Amniotic stem cell (primary cell): ENCODE data around the gene CRY1.

Experiments used
- DNase-seq: peaks from one replicate; lab custom pipeline; 2025; lab: John Stamatoyannopoulos, UW

The CRY1 gene

DNA sequence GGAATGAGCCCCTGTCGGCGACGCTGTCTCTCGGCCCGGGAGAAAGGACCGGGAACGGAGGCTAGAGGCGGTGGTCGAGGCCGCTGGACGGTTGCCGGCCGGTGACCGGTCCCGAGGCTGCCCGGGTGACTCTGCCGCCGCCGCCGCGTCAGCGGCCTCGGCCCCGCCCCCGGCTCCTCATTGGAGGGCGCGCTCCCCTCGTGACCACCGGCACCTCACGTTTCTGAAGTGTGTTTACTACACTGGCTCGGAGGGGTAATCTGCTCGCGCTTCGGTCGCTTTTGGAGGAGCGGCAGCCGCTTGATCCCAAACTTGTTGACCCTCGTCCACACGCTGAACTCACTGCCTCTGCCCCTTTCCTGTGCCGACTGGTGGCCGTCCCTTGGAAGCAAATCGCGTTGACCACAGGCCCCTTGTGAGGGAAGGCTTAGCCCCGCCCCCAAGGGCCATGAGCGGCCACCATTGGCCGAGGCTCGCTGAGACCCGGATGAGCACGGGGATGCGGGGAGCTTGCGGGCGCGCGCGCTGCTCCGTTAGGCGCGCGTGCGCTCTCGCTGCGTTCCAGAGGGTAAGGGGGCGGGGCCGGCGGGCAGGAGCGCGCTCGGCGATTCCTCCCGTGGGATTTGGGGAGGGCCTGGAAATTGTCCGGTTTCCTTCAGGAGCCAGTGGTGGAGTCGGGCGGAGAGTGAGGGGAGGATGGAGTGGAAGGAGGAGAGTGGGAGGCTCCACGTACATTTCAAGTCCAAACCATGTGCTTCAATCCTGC lies at the start of gene CRY1:
Gene CRY1, minus strand, starts transcription at position 133 of the 766 bp plus-strand sequence. CDS start 588 bp downstream, outside the sequence.
- peak; percentile 92 for DNase-seq

DNA sequence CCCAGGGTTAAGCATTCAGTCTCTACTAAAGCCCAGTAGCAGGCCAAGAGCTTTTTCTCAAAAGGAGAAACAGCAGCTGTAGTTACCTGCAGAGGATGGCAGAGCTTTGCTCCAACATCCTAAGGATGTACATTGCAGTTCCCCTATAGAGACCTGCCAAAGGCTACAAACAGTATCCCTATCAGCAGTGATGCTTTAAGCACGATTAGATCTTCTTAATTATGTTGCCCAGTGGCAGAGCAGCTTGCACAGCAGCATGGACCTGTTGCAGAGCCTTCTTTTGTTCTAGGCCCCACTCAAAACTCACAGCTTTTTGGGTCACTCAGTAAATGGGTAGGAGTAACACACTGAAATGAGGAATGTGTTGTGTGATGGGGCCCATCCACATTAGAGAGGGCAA lies 46.4 kb upstream of the CRY1 start:
- no peak for DNase-seq

DNA sequence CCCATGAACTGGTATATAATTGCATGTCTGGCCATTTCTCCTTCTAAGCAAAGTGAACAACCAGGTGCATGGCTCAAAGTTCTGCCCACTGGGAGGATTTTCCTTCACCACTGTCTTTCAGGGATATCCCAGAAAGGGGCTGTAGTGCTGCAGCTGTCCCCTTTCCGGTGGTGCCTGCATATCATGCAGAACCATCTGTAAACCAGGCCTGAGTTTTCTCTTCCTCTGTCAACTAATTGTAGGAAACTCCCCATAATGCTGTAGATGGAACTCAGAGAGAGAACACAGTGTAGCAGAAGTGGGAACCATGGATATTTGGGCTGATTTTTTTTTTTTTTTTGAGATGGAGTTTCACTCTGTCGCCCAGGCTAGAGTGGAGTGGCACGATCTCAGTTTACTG lies 45.6 kb upstream of the CRY1 start:
- DNase-seq: no peak

DNA sequence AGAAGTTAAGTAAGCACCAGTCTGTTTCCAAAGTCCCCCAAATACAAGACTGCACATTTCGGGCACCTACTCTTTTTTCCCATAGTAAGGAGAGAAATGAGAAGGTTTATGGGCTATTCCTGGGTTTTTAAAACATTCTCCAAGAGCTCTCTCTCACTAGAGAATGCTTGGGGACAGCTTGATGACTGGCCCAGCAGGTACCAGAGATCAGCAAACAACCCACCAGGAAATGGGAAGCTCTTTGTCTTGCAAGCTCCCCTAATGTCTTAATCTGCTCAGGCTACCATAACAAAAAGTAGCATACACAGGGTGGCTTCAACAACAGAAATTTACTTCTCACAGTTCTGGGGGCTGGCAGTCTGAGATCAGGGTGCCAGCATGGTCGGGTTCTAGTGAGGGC lies 41.8 kb upstream of the CRY1 start:
- DNase-seq: no peak

DNA sequence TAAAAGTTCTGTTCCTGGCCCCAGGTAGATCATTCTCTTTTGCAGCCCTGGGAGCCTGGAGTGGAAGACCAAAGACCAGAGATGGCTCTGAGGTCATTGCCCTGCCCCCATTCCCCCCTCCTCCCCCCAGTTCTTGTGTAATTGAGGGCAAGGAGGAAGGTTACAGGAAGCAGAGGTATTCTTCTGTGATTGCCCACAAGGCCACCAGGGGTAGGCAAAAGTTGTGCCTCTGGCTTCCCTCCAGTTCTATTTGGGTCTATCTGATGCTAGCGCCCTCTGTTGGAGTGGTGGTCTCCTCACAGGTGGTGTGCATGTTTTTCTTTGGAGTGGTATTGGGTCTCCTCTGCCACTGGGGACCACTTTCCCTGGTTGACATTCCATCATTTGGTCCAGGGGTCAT lies 41.2 kb upstream of the CRY1 start:
- no peak for DNase-seq

DNA sequence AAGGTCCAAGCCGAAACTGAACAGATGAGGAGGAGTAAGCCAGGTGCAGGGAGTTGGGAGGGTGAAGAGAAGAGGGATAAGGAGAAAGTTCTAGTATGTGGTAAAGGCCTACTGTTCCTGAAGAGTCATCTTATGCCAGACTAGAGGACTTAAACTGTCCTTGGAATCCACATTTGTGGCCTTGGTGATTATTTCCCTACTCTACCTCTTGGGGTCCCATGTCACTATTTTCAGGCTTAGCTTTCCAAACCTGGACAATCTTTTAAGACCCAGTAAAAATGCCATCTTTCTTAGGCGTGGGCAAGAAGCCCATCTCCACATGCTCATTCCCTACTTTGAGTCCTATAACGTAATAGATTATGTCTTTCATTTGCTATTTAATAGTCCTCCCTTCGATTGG lies 40.1 kb upstream of the CRY1 start:
- DNase-seq: no peak

DNA sequence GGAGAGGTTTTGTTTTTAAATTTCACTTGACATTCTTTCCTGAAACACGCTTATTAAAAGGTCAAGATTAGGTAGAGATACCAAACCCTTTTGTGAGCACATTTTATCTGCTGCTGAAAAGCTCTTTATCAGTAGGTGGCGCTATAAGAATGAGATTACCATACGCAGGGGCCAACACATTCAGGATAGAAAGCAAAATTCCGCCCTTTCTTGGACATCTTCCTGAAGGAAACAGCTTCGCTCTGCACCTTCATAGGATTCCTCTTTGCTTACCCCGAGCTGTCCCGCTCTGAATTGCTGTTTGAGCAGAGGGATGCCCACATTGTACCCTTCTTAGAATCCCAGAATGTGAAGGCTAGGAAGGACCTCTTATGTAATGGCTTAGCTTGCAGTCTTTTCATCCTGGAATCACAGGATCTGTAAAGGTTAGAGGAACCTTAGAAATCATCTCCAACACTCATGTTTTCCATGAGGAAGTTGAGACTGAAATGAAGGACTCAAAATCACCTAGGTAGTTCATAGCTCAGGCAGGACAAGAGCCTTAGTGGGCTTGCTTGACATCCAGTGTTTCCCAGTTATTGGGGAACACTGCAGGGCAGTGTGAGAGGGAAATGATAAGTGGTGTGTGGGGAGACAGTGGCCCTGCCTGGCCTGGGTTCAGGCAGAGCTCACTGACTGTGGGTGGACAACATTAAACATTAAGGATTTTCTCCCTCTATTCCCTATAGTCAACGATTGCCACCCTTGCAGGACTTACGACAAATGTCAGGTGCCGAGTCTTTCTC lies 38.7 kb upstream of the CRY1 start:
- peak; percentile 56 for DNase-seq

DNA sequence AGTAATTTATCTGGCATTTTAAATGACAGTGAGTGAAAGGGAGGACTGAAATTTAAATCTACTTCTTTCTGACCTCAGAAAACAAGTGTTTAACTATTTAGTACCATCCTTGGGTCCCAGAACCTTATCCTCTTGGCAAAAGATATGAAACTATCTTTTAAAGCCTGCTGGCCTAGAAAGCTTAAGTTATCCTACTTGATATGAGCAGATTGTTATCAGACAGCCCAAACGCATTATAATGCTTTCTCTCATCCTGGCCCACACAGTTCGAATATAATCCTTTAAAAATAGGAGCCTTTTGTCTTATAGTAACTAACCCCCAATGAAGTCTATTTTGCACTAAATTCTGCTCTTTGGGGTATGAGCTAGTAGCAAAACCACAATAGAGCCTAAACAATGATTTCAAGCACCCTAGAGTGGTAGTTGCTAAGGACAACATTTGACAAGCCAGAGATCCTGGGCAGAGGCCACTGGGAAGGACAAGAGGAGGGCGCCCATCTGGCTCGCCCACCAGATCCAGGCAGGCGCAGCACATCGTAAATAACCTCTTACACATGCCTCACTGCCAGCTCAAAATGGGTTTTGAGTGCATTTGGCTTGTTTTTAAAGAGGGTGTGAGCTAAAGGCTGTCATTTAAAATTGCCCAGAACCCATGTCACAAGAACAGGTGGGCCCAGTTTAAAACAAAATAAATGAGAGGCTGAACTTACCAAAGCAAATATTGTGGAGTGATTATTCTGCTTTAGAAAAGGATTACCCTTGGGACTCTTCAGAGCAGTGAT lies 37.7 kb upstream of the CRY1 start:
- no peak for DNase-seq

DNA sequence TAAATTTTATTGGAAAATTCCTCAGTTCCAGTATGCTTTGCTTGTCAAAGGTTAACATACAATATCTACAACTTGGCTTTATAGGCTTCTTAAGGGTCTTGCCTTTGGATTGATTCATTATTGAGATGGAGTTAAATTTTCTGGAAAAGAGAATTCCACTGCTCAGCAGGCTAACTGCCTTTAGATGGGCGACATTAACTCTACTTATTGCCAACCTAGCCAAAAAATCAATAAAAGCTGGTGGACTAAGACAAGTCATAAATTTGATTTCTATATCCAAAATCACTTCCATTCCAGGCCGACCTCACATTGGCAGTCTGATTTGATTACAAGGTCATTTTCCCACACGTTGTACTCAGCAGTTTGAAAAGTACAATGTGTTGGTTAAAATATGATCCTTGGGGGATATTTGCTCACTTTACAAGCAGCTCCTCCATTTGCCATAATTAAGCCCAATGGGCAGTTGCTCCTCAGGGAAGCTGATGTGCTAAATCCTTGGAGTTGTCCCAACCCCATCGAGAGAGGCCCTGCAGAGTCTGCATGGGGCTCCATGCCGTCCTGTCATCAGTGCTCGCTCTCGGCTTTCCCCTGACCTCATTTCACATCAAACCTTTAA lies 36.1 kb upstream of the CRY1 start:
- DNase-seq: no peak

DNA sequence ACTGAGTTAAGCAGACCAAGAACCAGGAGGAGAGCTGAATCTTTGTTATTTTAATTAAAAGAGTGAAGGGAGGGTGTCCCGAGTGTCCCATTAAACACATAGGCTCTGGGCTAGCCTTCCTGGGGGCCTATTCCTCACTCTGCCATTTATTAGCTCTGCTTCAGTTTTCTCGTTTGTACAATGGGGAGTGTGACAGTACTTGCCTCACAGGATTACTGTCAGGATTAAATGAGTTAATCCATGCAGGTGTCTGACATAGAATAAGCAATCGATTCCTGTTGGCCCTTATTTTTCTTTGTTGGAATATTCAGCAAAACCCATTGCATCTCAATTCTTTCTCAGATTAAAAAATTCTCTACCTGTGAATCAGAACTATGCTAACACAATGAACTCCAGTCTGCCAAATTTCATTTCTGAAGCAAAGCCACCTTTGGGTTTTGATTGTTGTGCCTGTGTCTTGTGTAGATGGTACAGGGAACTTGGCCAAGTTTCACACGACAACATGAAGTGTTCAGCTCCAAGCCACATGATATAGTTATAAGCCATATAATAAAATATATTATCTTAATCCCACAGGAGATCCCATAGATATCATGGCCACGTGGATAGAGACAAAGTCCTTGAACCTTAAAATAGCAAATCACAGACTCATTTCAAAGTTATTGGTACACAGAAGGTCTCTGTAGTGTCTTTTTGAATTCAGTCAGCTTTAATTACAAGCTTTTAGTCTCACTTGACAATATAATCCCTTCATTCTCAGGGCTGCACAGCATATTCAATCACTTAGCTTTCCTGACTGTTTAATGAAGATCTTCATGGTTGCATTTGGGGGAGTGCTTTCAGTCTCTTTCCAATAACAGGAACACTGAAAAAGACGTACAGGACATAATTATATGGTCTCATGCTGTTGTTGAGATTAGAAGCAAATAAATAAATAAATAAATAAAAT lies 34.4 kb upstream of the CRY1 start:
- no peak for DNase-seq

DNA sequence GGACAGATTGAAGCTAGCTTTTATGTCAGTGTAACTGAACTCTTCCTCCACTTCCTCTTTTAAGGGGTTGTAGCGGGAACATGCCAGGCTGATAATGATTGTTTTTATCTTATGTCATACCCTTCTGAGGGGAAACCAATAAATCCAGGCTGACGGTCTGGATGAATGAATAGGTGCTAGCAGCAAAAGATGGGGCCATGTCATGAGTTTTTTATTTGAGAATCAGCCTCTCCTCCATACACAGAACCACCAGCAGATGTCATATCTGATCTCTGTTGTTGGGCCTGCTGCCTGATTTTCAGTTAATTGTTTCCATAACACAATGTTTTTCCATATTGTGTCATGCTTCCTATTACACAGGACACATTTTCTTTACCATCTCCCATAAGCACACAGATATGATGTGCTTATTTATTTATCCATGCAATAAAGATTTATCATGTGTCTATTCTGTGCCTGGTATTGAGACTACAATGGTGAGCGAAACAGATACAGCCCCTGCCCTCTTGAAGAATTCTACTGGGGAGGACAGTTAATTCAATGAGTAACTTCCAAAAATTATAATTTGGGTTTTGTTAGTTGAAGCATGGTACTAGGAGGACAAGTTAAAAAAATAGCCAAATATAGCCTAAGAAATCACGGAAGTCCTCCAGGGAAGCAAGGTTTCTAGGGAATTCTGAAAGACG lies 33.6 kb upstream of the CRY1 start:
- DNase-seq: peak; percentile 58

DNA sequence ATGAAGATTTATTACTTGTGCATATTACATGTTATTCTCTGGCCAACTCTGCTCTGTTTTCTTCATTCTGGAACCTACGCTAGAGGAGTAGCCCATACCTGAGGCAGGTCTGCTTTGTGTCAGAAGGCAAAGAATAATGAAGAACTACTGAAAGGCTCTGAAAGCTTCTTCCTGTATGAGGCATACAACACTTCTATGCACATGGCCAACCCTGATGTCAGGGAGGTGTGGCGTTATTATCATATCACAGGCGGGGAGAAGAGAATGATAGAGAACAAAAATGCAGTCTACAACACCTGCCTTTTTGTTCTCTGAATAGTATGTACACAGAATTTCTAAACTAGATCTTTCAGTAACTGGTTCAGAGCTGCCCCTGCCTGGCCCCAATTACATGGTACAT lies 32.5 kb upstream of the CRY1 start:
- no peak for DNase-seq

DNA sequence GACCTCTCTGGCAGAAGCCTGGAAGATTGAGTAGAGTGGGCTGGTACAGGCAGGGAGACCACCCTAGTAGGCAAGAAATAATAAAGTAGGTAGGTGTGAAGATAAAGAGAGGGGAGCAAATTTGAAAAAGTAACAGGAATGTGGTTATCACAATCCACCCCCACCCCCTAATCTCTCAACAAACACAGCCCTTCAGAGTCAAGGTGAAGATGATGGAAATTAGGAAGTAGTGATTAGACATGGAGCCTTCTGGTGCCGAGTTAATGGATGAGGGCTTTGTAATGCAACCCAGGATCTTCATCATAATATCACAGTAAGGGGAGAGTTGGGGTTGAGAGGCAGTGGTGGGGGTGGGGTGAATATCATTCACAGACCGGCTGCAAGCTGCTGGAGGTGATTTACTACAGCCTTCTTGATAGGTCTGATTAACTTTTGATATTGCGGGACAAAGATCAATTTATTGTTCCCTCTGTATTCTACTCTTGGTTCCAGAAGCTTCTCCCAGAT lies 29.2 kb upstream of the CRY1 start:
- DNase-seq: no peak

DNA sequence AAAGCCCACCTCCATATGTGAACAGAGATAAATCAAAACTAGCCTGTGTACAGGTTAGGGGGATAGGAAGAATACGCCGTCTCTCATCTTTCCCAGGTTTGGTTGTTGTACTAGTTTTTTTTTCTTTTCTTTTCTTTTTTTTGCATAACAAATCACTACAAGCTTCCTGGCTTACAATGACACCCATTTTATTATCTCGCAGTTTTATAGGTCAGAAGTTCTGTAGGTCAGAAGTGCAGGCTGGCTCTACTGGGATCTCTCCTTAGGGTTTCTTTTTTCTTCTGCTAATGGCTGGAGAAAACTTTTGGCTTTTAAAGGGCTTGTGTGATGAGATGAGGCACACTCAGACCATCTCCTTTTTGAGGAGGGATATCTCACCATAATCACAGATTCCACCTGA lies 25.7 kb upstream of the CRY1 start:
- DNase-seq: no peak

DNA sequence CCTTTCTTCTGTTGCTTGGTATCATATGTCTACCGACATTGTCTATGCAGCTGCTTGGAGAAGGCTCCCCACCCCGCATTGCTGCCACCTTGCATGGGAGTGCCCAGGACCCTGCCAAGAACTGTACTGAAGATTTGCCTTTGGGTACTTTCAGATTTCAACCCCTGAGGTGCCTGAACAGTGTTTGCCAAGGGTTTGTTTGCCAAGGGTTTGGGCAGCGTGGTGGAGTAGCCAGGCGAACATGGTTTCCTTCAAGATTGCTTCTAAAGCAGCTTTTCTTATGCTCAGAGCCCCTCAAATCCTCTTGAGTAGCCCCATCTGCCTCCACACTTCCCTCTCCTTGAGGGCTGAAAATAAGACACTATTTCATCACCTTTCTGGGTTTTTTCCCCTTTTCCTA lies 25.3 kb upstream of the CRY1 start:
- DNase-seq: no peak

DNA sequence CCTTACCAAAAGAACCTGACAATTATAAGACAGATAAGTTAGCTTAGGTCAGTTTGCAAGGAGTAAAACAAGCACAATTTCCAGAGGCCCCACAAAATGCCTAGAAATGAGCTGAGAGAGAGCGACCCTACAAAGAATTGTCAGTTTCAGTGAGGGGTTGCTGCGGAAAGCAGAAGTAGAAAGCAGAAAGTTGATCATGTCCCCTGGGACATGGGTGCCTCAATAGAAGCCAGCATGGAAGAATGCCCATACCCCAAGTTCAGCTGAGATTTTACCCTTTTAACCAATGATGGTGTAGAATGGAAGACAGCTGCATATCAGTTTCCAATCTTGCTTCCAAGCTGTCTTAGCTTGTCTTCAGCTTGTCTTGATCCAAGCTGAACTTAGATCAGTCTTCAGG lies 21.8 kb upstream of the CRY1 start:
- no peak for DNase-seq

DNA sequence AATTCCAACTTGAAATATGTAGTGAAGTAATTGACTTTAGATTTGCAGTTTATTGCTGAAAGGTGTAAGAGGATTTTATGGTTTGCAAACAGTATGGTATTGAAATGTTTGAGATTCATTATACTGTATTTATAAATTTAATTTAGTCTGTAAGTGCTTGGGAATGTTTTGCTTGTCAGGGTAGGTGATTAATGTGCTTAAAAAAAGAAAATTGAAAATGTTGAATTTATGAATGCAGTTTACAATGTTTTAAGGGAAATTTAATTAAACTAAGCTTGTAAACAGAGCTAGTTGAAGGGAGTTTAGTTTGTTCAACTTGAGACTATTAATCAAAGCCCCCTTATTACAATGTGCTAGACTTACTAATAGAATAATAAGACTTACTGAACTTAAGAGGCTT lies 18.0 kb upstream of the CRY1 start:
- DNase-seq: no peak

DNA sequence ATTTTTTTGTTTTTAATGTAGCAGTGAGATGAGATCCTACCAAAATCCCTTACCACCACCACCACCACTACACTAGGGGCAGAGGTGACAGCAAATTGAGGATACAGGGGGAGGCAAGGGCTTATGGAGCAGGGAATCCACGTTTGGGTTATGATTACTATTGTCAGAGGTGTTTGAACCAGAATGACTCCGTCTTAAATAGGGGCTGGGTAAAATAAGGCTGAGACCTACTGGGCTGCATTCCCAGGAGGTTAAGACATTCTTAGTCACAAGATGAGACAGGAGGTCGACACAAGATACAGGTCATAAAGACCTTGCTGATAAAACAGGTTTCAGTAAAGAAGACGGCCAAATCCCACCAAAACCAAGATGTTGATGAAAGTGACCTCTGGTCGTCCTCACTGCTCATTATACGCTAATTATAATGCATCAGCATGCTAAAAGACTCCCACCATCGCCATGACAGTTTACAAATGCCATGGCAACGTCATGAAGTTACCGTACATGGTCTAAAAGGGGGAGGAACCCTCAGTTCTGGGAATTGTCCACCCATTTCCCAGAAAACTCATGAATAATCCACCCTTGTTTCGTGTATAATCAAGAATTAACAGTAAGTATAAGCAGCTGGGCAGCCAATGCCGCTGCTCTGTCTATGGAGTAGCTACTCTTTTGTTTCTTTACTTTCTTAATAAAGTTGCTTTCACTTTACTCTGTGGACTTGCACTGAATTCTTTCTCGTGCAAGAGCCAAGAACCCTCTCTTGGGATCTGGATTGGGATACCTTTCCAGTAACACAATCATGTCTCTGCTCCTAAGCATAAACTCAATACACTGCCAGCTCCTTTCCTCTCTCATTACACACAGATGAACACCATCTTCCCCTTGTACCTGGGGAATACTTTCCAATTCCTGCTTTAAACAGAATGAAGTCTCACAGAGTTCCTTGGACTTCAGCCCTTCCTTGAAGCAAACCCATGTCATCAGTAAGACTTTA lies 16.7 kb upstream of the CRY1 start:
- DNase-seq: no peak

DNA sequence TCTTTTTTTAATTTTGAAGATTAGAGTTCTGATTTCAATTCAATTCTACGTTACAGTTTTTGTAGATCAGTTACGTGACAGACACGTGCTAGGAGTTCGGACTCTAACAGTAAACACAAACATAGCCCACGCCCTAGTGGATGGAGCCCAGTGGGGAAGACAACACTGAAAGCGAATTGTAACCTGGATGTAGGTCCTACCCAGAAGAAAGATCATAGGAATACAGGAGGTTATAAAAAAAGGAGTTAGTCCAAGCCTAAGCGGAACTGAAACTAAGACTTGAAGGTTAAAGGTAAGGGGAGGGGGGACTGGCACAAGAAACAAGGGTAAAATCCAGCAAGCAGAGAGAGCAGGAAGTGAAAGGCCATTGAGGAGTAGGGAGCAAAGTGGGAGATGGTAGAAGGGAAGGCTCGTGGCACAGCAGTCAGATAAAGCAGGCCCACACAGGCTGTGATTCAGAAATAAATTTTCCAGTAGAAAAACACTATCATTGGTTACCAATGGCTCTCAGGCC lies 15.7 kb upstream of the CRY1 start:
- DNase-seq: no peak
